CD14-positive monocyte (primary cell): Measurements from ENCODE around the gene CACNA1C. TPM values are rescaled to one million over a fixed set of nuclear protein-coding genes. Genes with fewer than 3 reads are reported as not detected.

Source experiments
- DNase-seq, 3 donors: peaks; one replicate each; pipeline ENCODE4 v3.0.0-alpha.2; 2011 to 2022
- H2AFZ ChIP-seq: 2 replicates; pipeline ENCODE4 v1.6.0; 2012; ENCODE audit warnings: mild to moderate bottlenecking, low read depth, low read length, inconsistent platforms; ENCODE audit not compliant: insufficient read depth, poor library complexity, severe bottlenecking
- H3K27ac ChIP-seq, 2 donors: 1 replicate in 1 of 2; 2 replicates in 1 of 2; pipeline ENCODE4 v1.5.1; 2012 to 2013; ENCODE audit warnings: low read length in 2 of 2, control low read depth in 1 of 2, inconsistent platforms in 1 of 2, low read depth in 1 of 2, mild to moderate bottlenecking in 1 of 2
- H3K27me3 ChIP-seq, 2 donors: one replicate each; pipeline versions ENCODE4 v1.6.0 to v1.6.1; 2011 to 2013; ENCODE audit warnings: low read length in 2 of 2; ENCODE audit not compliant: control insufficient read depth in 2 of 2, insufficient read depth in 2 of 2
- H3K36me3 ChIP-seq, 2 donors: replicated peaks in 1 of 2; 1 replicate in 1 of 2; 2 replicates in 1 of 2; pipeline versions ENCODE4 v1.5.1 to v1.6.1; 2012 to 2013; ENCODE audit warnings: low read length in 2 of 2, control low read depth in 1 of 2, inconsistent platforms in 1 of 2, mild to moderate bottlenecking in 1 of 2; ENCODE audit not compliant: insufficient read depth in 2 of 2, control insufficient read depth in 1 of 2
- H3K4me1 ChIP-seq, 2 donors: 1 replicate in 1 of 2; 2 replicates in 1 of 2; pipeline versions ENCODE4 v1.5.1 to v1.6.1; 2012 to 2013; ENCODE audit warnings: low read length in 2 of 2, control low read depth in 1 of 2, inconsistent platforms in 1 of 2, mild to moderate bottlenecking in 1 of 2, moderate library complexity in 1 of 2; ENCODE audit not compliant: insufficient read depth in 2 of 2, control insufficient read depth in 1 of 2
- H3K4me2 ChIP-seq: replicated peaks from 2 replicates; pipeline ENCODE3; 2012; ENCODE audit warnings: low read length, moderate library complexity, mild to moderate bottlenecking; ENCODE audit not compliant: poor library complexity, severe bottlenecking; ENCODE audit errors: extremely low read depth
- H3K4me3 ChIP-seq, 3 experiments: fragments of 200-600 bp in 1 of 3; sonication (generic) in 1 of 3; replicated peaks in 1 of 3; 1 replicate in 2 of 3; 2 replicates in 1 of 3; pipeline ENCODE4 v1.5.1; 2011 to 2013; ENCODE audit warnings: low read length in 3 of 3, mild to moderate bottlenecking in 3 of 3, control low read depth in 2 of 3, low read depth in 2 of 3, inconsistent platforms in 1 of 3, moderate library complexity in 1 of 3
- H3K79me2 ChIP-seq: 2 replicates; pipeline ENCODE4 v1.6.0; 2012; ENCODE audit warnings: mild to moderate bottlenecking, control low read depth, inconsistent platforms, low read length, moderate library complexity; ENCODE audit not compliant: insufficient read depth
- H3K9ac ChIP-seq: 2 replicates; pipeline ENCODE4 v1.6.0; 2017; ENCODE audit warnings: low read length, mild to moderate bottlenecking; ENCODE audit not compliant: insufficient read depth, poor library complexity, severe bottlenecking
- H3K9me3 ChIP-seq, 2 donors: replicated peaks in 1 of 2; 1 replicate in 1 of 2; 2 replicates in 1 of 2; pipeline versions ENCODE4 v1.5.1 to v1.6.1; 2012 to 2013; ENCODE audit warnings: low read length in 2 of 2, control low read depth in 1 of 2; ENCODE audit not compliant: control insufficient read depth in 1 of 2, insufficient read depth in 1 of 2
- H4K20me1 ChIP-seq: 2 replicates; pipeline ENCODE4 v1.6.0; 2012; ENCODE audit warnings: mild to moderate bottlenecking, low read length, control low read depth, moderate library complexity; ENCODE audit not compliant: insufficient read depth
- H3K27ac Mint-ChIP-seq, 7 donors: one replicate each; pipeline ENCODE4 v1.8.0; 2020; ENCODE audit warnings: mild to moderate bottlenecking in 7 of 7, mixed read lengths in 7 of 7, moderate library complexity in 6 of 7, inconsistent platforms in 2 of 7
- H3K27me3 Mint-ChIP-seq, 3 donors: one replicate each; pipeline ENCODE4 v1.8.0; 2021 to 2022; ENCODE audit warnings: low read depth in 3 of 3, mild to moderate bottlenecking in 3 of 3, mixed read lengths in 3 of 3, moderate library complexity in 3 of 3, inconsistent platforms in 1 of 3
- H3K36me3 Mint-ChIP-seq, 2 donors: one replicate each; pipeline ENCODE4 v1.8.0; 2020; ENCODE audit warnings: mixed read lengths in 2 of 2, inconsistent platforms in 1 of 2, mild to moderate bottlenecking in 1 of 2
- H3K4me1 Mint-ChIP-seq: one replicate; pipeline ENCODE4 v1.8.0; 2020; ENCODE audit warnings: mild to moderate bottlenecking, mixed read lengths
- H3K4me3 Mint-ChIP-seq, 2 donors: one replicate each; pipeline ENCODE4 v1.8.0; 2020; ENCODE audit warnings: mild to moderate bottlenecking in 2 of 2, mixed read lengths in 2 of 2, moderate library complexity in 1 of 2
- H3K9me3 Mint-ChIP-seq, 7 donors: one replicate each; pipeline ENCODE4 v1.8.0; 2020 to 2022; ENCODE audit warnings: mixed read lengths in 7 of 7, mild to moderate bottlenecking in 6 of 7, moderate library complexity in 6 of 7, inconsistent platforms in 2 of 7
- WGBS: methylation state at CpG from one replicate; pipeline ENCODE4 v1.1.5; 2013; ENCODE audit warnings: missing lambda C conversion rate; ENCODE audit not compliant: insufficient coverage; 5-methylcytosine and 5-hydroxymethylcytosine counted together
- intact Hi-C, 2 donors: fragments of 100-400 bp; cut with micrococcal nuclease; formaldehyde crosslinking; loops; one replicate each; pipeline versions ENCODE4 v1.15.0 to v1.15.1; 2023
- polyA plus RNA-seq, 3 donors: library from polyadenylated mRNA; depleted of rRNA in 1 of 3; unstranded in 2 of 3; stranded (reverse) in 1 of 3; fragments of 300-500 nt in 2 of 3; fragments of >200 nt in 1 of 3; fragmentation: Illumina TruSeq in 2 of 3; gene quantifications; 1 replicate in 2 of 3; 2 replicates in 1 of 3; pipeline ENCODE4 v1.2.3, GENCODE V29; 2012 to 2021
- TF ChIP-seq, protein P1 (sequence below): fragments of 200-600 bp; IDR thresholded peaks from one replicate; pipeline ENCODE4 v1.8.0; 2022; ENCODE audit warnings: antibody characterized with exemption, mild to moderate bottlenecking

CACNA1C gene
- polyA plus RNA-seq, 3 donors = not detected

DNA sequence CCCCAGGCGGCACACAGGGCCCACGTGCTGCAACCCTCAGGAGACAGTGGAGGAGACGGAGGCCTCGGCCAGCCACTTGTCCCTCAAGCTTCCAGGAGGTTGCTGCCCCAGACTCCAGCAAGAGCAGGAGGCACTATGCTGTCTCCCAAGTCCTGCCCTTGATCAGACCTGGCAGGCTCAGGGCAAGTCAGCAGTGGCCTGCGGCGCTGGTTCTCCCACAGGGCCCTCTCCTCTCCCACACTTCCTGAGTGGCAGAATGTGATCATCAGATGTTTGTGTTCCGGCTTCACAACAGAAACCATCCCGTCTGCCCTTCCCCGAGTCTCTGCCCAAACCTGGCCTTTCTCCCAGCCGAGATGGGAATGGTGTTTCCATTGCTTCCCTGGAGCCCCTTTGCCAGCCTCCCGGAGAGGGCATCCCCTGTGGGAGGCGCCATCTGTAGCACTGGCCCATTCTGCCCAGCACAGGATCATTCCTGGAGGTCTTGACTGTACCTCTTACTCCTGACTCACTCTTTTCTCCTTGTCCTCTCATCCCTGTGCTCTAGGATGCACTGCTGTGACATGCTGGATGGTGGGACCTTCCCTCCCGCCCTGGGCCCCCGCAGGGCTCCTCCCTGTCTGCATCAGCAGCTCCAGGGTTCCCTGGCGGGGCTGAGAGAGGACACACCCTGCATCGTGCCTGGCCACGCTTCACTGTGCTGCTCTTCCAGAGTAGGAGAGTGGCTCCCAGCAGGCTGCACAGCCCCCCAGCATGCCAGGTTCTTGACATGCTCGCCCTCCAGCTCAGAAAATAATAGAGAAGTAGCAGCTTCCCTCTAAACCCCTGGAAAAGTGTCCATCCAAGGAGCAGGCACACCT, 627.3 kb downstream of the CACNA1C start:
- Mint-ChIP-seq H3K27me3 (peaks cover 1 to 3% (median 2%) of the 10 kb centered on the region in 3 donors), H3K9me3 (peaks cover 0 to 2% (median 0%) of the 10 kb centered on the region in 7 donors), H3K4me3 (no peak overlapping the region), H3K27ac (no peak overlapping the region), H3K4me1 (peaks cover 2% of the 10 kb centered on the region), H3K36me3 (no peaks in the 10 kb centered on the region)
- no peaks in the 10 kb centered on the region for H4K20me1 ChIP-seq
- no peak overlapping the region for H3K27ac ChIP-seq
- no peaks in the 10 kb centered on the region for H3K27me3 ChIP-seq
- intact Hi-C loops = no loop called here
- no peak overlapping the region for H3K4me3 ChIP-seq
- H3K4me2 ChIP-seq = no peak overlapping the region
- 92% methylated on average over 16 of the region's 18 CpGs for WGBS
- H3K9ac ChIP-seq = no peak overlapping the region
- H3K4me1 ChIP-seq = peaks cover 0 to 4% of the 10 kb centered on the region in 2 donors
- H3K36me3 ChIP-seq = no peaks in the 10 kb centered on the region
- H2AFZ ChIP-seq = no peak overlapping the region
- no peaks in the 10 kb centered on the region for H3K79me2 ChIP-seq
- TF ChIP-seq, protein P1, sequence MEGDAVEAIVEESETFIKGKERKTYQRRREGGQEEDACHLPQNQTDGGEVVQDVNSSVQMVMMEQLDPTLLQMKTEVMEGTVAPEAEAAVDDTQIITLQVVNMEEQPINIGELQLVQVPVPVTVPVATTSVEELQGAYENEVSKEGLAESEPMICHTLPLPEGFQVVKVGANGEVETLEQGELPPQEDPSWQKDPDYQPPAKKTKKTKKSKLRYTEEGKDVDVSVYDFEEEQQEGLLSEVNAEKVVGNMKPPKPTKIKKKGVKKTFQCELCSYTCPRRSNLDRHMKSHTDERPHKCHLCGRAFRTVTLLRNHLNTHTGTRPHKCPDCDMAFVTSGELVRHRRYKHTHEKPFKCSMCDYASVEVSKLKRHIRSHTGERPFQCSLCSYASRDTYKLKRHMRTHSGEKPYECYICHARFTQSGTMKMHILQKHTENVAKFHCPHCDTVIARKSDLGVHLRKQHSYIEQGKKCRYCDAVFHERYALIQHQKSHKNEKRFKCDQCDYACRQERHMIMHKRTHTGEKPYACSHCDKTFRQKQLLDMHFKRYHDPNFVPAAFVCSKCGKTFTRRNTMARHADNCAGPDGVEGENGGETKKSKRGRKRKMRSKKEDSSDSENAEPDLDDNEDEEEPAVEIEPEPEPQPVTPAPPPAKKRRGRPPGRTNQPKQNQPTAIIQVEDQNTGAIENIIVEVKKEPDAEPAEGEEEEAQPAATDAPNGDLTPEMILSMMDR = no peak
- H3K9me3 ChIP-seq = no peaks in the 10 kb centered on the region
- no peak for DNase-seq

DNA sequence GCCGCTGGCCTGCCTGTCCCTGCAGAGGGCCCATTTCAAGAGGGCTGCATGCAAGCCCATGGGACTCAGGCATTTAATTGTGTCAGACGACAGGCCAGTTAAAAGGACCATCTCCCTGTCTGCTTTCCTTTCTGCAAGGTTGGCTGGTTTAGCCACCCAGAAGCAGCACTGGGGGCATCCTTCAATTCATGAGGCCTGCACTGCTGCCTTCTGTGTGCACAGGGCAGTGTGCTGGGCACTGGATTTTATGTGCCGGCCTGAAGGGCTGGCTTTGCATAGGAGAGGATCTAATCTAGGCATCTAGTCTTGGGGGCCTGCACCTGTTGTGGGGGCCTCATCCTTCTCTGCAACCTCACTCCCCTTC, 627.9 kb downstream of the CACNA1C start:
- no peaks in the 10 kb centered on the region for H4K20me1 ChIP-seq
- H3K4me2 ChIP-seq = no peak overlapping the region
- peaks cover 0 to 4% of the 10 kb centered on the region in 2 donors for H3K4me1 ChIP-seq
- H3K27ac ChIP-seq = no peak overlapping the region
- H3K4me3 ChIP-seq = no peak overlapping the region
- no peak overlapping the region for H3K9ac ChIP-seq
- peaks cover 0 to 2% (median 0%) of the 10 kb centered on the region in 7 donors for H3K9me3 Mint-ChIP-seq
- no peaks in the 10 kb centered on the region for H3K36me3 ChIP-seq
- intact Hi-C loops = no loop called here
- no peaks in the 10 kb centered on the region for H3K79me2 ChIP-seq
- H3K36me3 Mint-ChIP-seq = no peaks in the 10 kb centered on the region
- H3K4me3 Mint-ChIP-seq = no peak overlapping the region
- no peak overlapping the region for H3K27ac Mint-ChIP-seq
- H3K27me3 ChIP-seq = no peaks in the 10 kb centered on the region
- H2AFZ ChIP-seq = no peak overlapping the region
- no peaks in the 10 kb centered on the region for H3K9me3 ChIP-seq
- peaks cover 2% of the 10 kb centered on the region for H3K4me1 Mint-ChIP-seq
- peaks cover 2 to 3% (median 3%) of the 10 kb centered on the region in 3 donors for H3K27me3 Mint-ChIP-seq
- TF ChIP-seq, protein P1 = no peak
- 100% methylated on average over 2 of the region's 3 CpGs for WGBS
- no peak for DNase-seq
